GM18868 (cell line): Measurements from ENCODE around the gene ENTPD8.
A peak's percentile ranks its signal among the peaks of the same experiment; 100 is the strongest.
"Not testable (repeated sequence)": the region's sequence is repeated elsewhere in the genome, so short reads cannot be mapped to it uniquely, and the experiment has no call there.

Experiments
- ATAC-seq: cut with Tn5 transposase; IDR thresholded peaks from one replicate; pipeline ENCODE4 v1.9.1; 2021; ENCODE audit warnings: mild to moderate bottlenecking, moderate library complexity; ENCODE audit not compliant: unreplicated experiment

Gene ENTPD8

DNA sequence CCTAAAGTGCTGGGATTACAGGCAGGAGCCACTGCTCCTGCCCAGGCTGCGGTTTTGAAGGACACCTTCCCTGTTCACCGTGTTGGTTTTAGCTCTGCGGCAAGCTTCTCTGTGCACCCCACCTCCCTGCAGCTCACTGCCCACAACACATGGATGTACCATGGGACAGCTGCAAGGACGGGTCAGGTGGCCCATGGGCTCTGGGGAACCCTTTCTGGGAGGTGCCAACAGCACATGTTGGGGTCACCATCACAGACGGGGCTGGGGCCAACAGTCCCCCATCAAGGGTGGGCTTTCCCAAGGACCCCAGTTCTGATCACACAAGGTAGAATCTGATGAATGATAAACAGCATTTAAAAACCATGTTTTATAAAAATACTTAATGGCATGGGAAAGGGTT lies 25.7 kb downstream of the ENTPD8 start:
- no peak for ATAC-seq

DNA sequence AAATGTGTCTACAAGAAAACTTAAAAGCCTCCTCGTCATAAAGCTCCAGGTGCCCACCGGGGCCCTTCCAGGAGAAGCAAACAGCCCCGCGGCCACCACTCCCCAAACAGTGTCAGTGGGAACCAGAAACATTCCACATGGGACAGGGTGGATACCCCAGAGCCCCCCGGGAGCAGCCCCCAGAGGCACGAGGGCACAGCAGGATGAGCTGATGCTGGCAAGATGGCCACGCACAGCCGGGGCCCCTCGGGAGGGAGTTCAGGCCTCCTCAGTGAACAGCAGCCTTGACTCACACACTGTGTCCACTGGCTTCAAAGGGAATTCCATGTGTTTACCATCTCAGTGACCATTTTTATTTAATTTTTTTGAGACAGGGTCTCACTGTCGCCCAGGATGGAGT lies 28.7 kb downstream of the ENTPD8 start:
- ATAC-seq: no peak

DNA sequence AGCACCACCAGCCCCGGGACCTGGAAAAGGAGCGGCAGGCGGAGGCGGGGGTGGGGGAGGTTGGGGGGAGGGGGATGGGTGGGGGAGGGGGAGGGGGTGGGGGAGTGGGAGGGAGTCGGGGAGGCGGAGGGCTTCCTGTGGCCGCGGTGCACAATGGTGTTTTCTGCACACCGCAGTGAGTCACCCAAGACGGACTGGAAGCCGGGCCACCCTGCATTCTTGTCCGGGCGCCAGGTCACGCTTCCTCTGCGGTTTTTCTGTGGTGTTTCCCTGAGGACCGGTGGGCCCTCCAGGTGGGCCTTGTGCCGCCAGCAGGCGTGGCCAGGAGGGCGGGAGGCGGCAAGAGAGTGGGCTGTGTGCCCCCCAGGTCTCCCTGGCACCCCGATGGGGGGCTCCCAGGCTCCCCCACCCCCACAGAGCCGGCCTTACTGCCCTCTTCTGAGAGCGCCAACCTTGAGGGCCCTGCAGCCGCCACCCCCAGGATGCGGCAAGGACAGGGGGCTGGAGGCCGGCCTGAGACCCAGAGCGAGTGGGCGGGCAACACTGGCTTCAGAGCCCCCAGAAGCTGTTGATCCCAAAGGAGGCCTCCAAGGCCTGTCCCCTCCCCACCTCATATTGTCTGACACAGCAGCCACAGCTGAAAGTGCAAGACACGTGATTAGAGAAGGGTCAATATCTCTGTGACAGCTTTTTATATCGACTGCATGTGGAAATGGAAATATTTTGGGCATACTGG lies 29.3 kb downstream of the ENTPD8 start:
- ATAC-seq: peak; percentile 53

DNA sequence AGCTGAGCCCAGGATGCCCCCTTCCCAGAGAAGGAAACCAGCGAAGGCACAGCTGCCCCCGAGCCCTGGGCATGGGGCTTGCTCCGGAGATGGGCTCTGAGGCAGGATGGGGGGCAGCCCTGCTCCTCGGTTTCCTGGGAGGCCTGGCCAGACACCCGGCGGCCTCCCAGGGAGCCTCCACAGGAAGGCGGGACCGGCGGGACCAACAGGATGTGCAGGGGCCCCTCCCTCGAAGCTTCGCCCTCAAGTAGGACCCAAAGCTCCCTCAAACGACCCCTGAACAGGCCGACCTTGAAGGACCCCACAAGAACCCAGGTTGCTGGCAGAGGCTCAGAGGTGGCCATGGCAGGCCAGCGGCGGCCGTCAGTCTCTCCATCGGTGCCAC lies 29.9 kb downstream of the ENTPD8 start:
- no peak for ATAC-seq

DNA sequence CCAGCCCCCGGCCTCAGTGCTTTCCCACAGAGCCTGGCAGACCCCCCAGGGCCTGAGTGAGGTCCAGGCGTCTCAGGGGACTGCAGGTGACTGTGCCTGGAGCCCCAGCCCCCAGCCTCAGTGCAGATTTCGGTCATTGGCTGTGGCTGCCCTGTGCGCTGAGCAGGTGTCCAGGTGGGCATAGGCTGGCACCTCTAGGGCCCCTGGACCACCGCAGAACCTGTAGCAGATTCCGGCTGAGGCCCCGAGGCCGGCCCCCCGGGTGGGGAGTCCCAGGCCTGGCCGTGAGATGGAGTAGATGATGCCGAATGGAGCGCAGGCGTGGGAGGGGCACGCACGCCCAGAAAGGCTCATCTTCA lies 30.3 kb downstream of the ENTPD8 start:
- ATAC-seq: no peak

DNA sequence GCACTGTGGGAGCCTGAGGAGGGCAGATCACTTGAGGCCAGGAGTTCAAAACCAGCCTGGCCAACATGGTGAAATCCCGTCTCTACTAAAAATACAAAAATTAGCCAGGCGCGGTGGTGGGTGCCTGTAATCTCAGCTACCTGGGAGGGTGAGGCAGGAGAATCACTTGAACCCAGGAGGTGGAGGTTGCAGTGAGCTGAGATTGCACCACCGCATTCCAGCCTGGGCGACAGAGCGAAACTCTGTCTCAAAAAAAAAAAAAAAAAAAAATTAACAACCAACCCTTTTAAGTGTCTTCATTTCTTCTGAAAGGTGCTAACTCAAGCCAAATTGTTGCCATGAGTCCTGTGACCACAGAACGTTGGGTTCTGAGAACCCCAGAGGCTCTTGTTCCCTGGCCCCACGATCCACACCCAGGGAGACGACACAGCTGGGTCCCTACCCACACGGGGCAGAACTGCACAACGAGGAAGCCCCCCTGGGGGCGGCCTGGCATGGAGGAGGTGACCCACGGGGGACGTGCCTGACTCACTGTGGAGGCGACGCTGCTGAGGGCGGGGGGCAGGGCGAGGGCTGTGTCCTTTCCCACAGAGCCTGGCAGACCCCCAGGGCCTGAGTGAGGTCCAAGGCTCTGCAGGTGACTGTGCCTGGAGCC lies 30.8 kb downstream of the ENTPD8 start:
- not testable (repeated sequence) for ATAC-seq

DNA sequence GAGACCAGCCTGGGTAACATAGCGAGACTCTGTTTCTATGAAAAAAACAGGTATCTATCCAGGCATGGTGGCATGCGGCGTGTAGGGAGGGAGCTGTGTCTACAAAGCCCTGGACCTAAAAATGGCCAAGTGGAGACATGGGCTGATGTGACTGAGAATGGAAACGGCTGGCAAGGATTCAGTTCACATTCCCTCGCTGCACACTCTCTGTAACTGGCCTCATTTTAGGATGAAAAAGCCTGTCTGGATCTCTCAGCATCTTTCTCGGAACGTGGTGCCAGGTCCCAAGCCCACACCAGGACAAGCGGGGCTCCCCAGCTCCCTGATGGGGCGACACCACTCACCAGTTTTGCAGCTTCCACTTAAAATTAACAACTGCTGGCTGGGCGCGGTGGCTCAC lies 31.6 kb downstream of the ENTPD8 start:
- ATAC-seq: no peak

DNA sequence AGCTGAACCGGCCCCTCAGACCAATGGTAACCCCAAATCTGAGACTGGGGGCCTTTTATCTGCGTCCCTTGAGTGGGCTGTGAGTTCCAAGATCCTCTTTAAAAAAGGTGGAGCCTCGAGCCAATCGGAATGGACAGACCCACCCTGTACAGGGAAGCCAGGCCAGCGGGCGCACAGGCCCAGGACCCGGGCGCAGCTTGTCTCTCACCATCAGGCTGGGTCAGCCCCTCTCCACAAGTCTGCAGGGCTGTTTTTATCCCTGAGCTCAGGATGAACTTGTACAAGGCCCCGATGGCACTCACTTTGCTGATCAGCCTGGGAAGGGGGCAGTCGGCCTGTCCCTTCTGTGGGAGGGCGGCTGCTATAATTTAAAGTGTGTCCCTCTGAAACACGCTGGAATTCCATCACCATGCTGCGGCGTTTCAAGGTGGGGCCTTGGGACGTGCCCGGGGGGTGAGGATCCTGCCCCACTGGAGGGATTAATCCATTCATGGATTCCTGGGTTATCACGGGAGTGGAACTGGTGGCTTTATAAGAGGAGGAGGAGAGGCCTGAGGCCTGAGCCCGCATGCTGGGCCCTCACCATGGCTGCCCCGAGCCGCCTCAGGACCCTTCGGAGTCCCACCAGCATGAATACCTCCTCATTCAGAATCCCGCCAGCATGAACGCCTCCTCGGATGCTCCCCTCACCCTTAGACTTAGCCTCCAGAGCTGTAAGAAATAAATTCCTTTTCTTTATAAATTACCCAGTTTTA lies 32.3 kb downstream of the ENTPD8 start:
- ATAC-seq: no peak

DNA sequence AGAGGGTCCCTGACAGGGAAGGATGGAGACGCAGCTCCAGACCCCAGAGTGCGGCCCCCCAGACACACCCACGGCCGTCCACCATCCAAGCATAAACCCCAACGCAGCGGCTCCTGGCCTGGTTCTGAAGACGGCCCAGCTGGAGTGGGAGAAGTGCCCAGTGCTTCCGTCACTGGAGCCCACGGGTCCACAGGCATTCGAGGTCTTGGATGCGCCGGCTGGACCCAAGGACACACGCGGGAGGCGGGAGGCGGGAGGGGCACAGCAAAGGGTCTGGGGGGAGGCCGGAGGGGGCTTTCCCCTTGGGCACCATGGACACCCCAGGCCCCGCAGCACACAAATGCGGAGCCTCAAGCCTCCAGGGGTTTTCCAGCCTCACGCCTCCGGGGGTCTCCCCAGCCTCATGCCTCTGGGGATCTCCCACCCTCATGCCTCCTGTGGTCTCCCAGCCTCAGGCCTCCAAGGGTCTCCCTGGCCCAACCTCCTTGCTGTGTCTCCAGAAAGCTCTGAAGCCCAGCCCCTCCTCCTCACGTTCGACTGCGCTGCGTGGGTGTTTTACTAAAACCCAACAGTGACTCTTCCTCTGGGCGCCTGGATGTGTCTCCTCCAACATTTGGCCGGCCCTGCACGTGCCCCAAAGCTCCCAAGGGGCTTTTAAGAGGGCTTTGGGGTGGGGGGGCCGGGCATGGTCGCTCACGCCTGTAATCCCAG lies 33.4 kb downstream of the ENTPD8 start:
- ATAC-seq: no peak

DNA sequence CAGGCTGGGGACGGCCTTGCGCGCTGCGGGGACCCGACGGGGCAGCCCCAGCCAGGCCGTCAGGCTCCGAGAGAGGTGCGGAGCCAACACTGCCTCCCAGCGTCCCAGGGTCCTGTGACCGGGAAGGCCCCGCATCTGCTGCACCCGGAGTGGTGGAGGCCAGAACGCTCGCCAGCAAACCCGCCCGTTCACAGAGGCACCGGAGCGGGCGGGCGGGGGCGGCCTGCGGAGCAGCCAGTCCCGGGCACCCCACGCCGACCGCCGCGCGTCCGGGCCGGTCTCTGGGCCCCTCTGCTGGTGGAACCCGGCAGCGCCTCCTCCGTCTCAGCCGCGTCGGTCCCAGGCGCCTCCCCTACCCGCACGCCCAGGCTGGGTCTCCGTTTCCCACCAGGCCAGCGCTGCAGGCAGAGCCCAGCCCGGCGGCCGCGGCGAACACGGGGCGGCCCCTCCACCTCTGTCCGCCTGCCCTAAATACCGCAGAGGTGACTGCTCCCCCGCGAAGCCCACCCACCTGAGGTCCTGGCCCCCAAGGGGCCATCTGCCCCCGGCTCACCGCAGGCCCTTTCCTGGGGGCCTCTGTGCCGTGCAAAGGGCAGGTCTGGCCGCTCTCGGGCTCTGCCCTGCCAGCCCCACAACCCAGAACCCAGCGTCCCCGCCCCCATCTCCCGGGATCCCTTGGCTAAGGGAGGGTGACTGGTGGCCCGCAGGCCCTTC lies 34.1 kb downstream of the ENTPD8 start:
- no peak for ATAC-seq

DNA sequence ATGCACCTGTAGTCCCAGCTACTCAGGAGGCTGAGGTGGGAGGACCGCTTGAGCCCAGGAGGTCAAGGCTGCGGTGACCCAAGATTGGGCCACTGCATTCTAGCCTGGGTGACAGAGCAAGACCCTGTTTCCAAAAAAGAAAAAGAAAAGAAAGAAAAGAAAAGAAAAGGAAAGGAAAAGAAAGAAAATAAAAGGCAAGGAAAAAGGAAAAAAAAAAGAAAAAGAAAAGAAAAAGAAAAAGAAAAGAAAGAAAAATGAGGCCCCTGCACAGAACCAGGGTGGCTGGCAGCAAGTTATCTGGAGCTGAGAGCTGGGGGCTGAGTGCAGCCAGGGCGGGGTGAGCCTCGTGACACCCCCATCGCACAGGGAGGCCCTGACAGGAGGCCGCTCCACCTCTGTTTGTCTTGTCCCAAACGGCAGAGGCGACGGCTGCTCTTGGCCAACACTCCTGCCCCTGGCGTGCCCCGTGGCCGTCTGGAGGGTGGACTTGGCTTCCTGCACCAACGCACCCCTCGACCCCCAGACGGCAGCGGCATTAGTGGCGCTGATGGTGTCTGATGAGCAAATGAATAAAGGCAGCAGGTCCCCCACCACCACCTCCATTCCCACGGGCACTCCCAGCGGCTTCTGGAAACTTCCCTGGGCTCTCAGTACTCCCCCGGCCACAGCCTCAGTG lies 34.9 kb downstream of the ENTPD8 start:
- ATAC-seq: no peak

DNA sequence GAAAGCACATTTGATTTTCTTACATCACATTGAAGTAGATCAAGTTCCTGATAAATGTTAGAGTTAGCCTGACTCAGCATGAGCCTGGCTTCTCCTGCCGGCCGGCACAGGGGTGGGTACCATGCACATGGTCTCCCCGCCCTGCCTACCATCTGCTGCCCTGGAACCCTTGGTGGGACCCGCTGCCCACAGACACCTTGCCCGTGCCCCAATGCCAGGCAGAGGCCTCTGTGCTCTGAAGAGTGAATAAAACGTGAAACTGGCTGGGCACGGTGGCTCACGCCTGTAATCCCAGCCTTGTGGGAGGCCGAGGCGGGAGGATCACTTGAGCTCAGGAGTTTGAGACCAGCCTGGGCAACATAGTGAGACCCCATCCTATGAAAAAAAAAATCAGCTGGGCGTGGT lies 35.5 kb downstream of the ENTPD8 start:
- ATAC-seq: no peak

DNA sequence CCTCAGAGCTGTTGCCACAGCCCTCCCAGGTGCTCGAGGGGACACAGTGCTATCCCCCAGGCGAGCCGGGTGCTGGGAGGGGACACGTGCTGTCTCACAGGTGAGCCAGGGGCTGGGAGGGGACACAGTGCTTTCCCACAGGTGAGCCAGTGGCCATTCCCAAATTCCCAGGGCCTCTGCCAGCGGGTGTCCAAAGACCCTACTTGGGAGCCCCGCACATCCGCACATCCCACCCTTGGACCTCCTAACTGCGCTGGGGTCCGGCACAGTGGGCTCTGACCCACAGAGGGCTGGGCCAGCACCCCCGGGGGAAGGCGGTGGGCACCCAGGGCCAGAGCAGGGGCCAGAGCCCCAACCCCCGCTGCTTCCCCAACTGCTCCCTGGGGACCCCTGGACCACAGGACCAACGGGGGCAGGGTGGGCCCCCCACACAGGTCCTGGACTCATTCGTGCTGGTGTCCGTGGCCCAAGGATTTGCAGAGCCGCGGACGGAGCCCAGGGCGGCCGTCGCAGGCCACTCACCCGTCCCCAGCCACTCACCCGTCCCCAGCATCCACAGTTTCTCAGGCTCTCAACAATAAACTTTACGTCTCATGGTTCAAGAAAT lies 36.1 kb downstream of the ENTPD8 start:
- no peak for ATAC-seq

DNA sequence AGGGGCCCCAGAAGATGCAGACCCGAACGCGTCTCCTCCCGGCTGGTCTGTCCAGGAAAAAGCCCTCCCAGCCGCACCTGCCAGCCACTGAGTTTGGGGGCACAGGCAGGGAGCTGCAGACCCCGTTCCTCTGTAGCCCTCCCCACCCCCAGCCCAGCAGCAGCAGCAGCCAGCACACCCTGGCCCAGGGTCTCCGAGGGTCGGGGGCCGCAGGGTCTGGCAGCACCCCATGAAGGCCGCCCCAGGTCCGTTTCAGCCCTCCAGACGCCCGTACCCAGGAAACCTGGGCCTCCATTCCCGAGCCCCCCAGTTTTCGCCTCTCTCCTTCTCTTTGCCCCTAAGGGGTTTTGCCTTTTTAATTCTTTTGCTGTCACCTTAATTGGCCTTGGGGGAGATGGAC lies 37.9 kb downstream of the ENTPD8 start:
- ATAC-seq: no peak

DNA sequence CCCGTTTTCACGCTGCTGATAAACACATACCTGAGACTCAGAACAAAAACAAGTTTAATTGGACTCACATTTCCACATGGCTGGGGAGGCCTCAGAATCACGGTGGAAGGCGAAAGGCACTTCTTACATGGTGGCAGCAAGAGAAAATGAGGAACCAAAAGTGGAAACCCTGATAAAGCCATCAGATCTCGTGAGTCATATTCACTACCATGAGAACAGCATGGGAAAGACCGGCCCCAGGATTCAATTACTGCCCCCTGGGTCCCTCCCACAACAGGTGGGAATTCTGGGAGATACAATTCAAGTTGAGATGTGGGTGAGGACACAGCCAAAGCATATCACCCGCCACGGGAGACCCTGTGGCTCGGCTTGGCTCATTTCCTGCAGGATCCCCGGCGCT lies 38.4 kb downstream of the ENTPD8 start:
- no peak for ATAC-seq

DNA sequence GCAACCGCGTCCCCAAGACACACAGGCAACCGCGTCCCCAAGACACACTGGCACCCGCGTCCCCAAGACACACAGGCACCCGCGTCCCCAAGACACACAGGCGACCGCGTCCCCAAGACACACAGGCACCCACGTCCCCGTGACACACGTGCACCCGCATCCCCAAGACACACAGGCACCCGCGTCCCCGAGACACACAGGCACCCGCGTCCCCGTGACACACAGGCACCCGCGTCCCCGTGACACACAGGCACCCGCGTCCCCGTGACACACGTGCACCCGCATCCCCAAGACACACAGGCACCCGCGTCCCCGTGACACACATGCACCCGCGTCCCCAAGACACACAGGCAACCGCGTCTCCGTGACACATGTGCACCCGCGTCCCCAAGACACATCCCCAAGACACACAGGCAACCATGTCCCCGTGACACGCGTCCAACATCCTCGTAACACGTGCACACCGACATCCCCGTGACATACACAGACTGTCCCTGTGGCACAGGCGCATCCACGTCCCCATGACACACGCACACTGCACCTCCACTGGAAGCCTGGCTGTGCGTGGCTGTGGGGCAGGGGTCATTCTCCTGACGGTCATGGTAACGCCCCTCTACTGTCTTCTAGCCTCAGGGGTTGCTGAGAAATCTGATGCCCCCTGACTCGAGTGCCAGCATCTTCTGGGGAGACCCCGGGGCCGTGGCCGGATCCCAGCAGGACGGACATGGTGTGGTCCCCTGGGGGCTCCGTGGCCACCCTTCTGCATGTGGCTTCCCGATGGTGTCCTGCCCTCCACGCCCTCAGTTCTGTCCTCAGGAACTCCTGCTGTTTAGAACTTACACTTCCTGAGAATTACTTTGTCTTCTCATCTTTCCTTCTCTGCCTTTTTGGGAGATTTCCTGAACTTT lies 42.3 kb downstream of the ENTPD8 start:
- ATAC-seq: no peak

DNA sequence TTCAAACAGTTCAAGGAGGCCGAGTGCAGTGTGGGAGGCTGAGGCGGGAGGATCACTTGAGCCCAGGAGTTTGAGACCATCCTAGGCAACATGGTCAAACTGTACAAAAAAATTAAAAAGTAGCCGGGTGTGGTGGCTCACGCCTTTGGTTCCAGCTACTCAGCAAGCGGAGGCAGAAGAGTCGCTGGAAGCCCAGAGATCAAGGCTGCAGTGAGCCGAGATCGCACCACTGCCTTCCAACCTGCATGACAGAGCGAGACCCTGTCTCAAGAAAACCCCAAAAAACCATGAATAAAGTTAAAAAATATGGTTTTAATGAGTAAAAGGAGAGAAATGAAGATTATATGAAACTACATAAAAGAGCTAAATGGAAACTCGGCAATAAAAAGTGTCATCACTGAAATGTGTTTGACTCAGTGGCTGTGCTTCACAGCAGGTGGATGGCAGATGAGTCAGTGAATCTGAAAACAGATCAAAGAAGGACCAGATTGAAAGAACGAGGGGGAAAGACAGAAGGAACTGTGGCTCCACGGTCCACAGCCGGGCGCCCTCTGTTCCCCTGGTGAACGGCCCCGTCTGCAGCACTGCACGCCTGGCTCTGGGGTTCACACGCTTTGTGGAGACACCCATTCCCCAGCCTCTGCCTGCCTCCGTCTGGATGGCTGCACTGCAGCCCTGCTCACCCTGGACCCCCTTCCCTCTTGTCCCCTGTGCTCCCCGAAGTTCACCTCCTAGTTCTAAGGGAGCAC lies 43.3 kb downstream of the ENTPD8 start:
- no peak for ATAC-seq
